Subcutaneous abdominal adipose tissue (tissue), 5 donors: Measurements from ENCODE around the gene APEX1.

ENCODE experiments used
- H3K27ac ChIP-seq: one replicate; pipeline ENCODE4 v1.7.0; 2013; ENCODE audit warnings: low read depth, mild to moderate bottlenecking, inconsistent platforms, low read length, moderate library complexity
- H3K27me3 ChIP-seq, 5 donors: one replicate each; pipeline ENCODE4 v1.7.0; 2013; ENCODE audit warnings: low read length in 5 of 5, inconsistent platforms in 1 of 5; ENCODE audit not compliant: control insufficient read depth in 5 of 5, insufficient read depth in 4 of 5
- H3K36me3 ChIP-seq, 5 donors: one replicate each; pipeline ENCODE4 v1.7.0; 2013; ENCODE audit warnings: low read length in 5 of 5; ENCODE audit not compliant: control insufficient read depth in 5 of 5, insufficient read depth in 5 of 5
- H3K4me1 ChIP-seq, 5 donors: one replicate each; pipeline ENCODE4 v1.7.0; 2013; ENCODE audit warnings: low read length in 5 of 5, mild to moderate bottlenecking in 3 of 5, moderate library complexity in 1 of 5; ENCODE audit not compliant: control insufficient read depth in 5 of 5, insufficient read depth in 5 of 5
- H3K4me3 ChIP-seq, 5 donors: one replicate each; pipeline ENCODE4 v1.7.0; 2013; ENCODE audit warnings: low read length in 5 of 5, low read depth in 1 of 5
- H3K9ac ChIP-seq, 5 donors: one replicate each; pipeline ENCODE4 v1.7.0; 2013; ENCODE audit warnings: low read length in 5 of 5, mild to moderate bottlenecking in 4 of 5, moderate library complexity in 3 of 5
- H3K9me3 ChIP-seq, 5 donors: one replicate each; pipeline ENCODE4 v1.7.0; 2013; ENCODE audit warnings: low read length in 5 of 5; ENCODE audit not compliant: control insufficient read depth in 5 of 5
- donor health status: healthy.
- donor health status: healthy.
- donor health status: healthy.
- donor health status: healthy.
- donor health status: healthy.

APEX1 gene

GRCh38 chr14:20419419-20419818, 35.6 kb upstream of the APEX1 start:
- H3K4me3 ChIP-seq, result peak overlapping the region in 1 of 5 donors; percentile 4
- no peak overlapping the region for H3K27ac ChIP-seq
- H3K27me3 ChIP-seq, result no peaks in the 10 kb centered on the region
- H3K9ac ChIP-seq, result no peak overlapping the region
- H3K9me3 ChIP-seq, result no peaks in the 10 kb centered on the region
- H3K36me3 ChIP-seq, result no peaks in the 10 kb centered on the region
- H3K4me1 ChIP-seq, result peaks cover 0 to 16% (median 12%) of the 10 kb centered on the region in 5 donors

- H3K4me3 ChIP-seq, result no peak overlapping the region
- peaks cover 0 to 13% (median 12%) of the 10 kb centered on the region in 5 donors for H3K4me1 ChIP-seq
- H3K9ac ChIP-seq, result no peak overlapping the region
- H3K9me3 ChIP-seq, result no peaks in the 10 kb centered on the region
- H3K36me3 ChIP-seq, result no peaks in the 10 kb centered on the region
- H3K27me3 ChIP-seq, result no peaks in the 10 kb centered on the region
- no peak overlapping the region for H3K27ac ChIP-seq
Measured at GRCh38 chr14:20421267-20421666, 33.8 kb upstream of the APEX1 start.

GRCh38 chr14:20422886-20423285, 32.1 kb upstream of the APEX1 start:
- H3K4me1 ChIP-seq, result peaks cover 2 to 17% (median 13%) of the 10 kb centered on the region in 5 donors

DNA sequence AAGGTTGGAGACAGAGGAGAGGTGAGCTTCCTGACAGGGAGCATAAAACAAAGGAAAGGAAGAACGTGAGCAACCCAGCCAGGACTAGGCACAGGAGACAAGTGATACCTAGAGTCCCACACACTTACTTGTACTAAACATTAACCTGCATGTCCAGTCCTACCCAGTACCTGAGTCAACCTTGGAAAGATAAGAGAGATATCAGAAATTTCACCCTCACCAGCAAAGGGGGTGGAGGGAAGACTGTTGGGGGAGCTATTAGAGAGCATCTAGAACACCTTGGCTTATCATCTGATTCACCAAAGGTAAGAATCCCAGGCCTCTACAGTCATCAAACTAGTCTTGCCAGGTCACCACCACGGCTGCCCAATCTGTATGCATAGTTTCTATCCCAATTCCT, 30.2 kb upstream of the APEX1 start:
- no peak overlapping the region for H3K4me3 ChIP-seq
- H3K4me1 ChIP-seq, result peaks cover 3 to 26% (median 12%) of the 10 kb centered on the region in 5 donors
- no peaks in the 10 kb centered on the region for H3K27me3 ChIP-seq
- no peaks in the 10 kb centered on the region for H3K9me3 ChIP-seq
- no peak overlapping the region for H3K9ac ChIP-seq
- H3K27ac ChIP-seq, result no peak overlapping the region
- H3K36me3 ChIP-seq, result no peaks in the 10 kb centered on the region

More at GRCh38 chr14:20422886-20423285, 32.1 kb upstream of the APEX1 start:
- H3K27me3 ChIP-seq, result no peaks in the 10 kb centered on the region
- no peak overlapping the region for H3K4me3 ChIP-seq
- no peaks in the 10 kb centered on the region for H3K9me3 ChIP-seq
- H3K9ac ChIP-seq, result no peak overlapping the region
- no peaks in the 10 kb centered on the region for H3K36me3 ChIP-seq
- H3K27ac ChIP-seq, result no peak overlapping the region

DNA sequence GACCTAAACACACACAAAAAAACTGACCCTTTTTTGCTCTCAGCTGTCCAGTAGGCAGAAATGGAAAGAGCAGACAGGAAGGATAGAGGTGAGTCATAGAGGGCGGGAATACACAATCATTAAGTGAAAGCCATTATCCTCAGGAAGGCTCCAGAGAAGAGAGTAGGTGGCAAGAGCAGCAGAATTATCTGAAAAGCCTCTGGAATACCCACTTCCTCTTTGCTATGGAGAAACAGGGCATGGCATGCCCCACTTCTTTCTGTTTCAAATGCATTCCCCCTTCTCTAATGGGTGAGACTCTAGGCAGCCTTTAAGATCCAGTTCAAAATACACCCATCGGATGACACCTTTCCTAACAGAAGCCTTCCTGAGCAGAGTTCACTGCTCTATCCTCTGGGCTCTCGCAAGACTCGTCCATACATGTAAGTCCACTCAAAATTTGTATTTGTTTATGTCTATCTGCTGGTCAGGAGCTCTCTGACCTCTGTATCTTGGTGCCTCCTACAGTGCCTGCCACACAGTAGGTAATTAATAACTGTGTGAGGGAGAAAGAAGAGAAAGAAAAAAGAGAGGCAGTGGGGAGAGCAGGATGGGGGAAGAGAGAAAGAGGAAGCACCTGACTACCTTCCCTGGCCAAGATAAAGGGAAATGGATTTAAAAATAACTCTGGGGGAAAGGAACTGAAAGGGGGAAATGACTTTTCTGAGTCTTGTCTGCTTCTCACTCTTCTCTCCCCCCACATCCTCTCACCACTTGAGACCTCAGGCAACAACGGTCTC, 27.6 kb upstream of the APEX1 start:
- no peak overlapping the region for H3K27ac ChIP-seq
- H3K27me3 ChIP-seq, result no peaks in the 10 kb centered on the region

GRCh38 chr14:20428010-20428365, 27.0 kb upstream of the APEX1 start:
- Histone ChIP-seq H3K27ac (no peak overlapping the region), H3K27me3 (no peaks in the 10 kb centered on the region), H3K9me3 (no peaks in the 10 kb centered on the region), H3K36me3 (no peaks in the 10 kb centered on the region), H3K9ac (no peak overlapping the region), H3K4me3 (peak overlapping the region in 1 of 5 donors; percentile 4), H3K4me1 (peaks cover 3 to 35% (median 21%) of the 10 kb centered on the region in 5 donors)

More for the DNA sequence above, 27.6 kb upstream of the APEX1 start:
- H3K4me1 ChIP-seq, result peaks cover 3 to 35% (median 21%) of the 10 kb centered on the region in 5 donors
- H3K4me3 ChIP-seq, result peak overlapping the region in 3 of 5 donors; percentile 4 to 22 (median 13)
- H3K36me3 ChIP-seq, result no peaks in the 10 kb centered on the region
- H3K9ac ChIP-seq, result peak overlapping the region in 1 of 5 donors; percentile 26
- no peaks in the 10 kb centered on the region for H3K9me3 ChIP-seq

- H3K27me3 ChIP-seq, result no peaks in the 10 kb centered on the region
- H3K36me3 ChIP-seq, result no peaks in the 10 kb centered on the region
- no peak overlapping the region for H3K27ac ChIP-seq
- no peak overlapping the region for H3K4me3 ChIP-seq
- no peaks in the 10 kb centered on the region for H3K9me3 ChIP-seq
- H3K4me1 ChIP-seq, result peaks cover 3 to 35% (median 21%) of the 10 kb centered on the region in 5 donors
- H3K9ac ChIP-seq, result peak overlapping the region in 1 of 5 donors; percentile 6
Measured at GRCh38 chr14:20428802-20429201, 26.2 kb upstream of the APEX1 start.

- no peaks in the 10 kb centered on the region for H3K36me3 ChIP-seq
- no peak overlapping the region for H3K9ac ChIP-seq
- H3K27me3 ChIP-seq, result no peaks in the 10 kb centered on the region
- H3K4me1 ChIP-seq, result peaks cover 5 to 45% (median 29%) of the 10 kb centered on the region in 5 donors
- H3K4me3 ChIP-seq, result no peak overlapping the region
- H3K27ac ChIP-seq, result no peak overlapping the region
- H3K9me3 ChIP-seq, result no peaks in the 10 kb centered on the region
Measured at GRCh38 chr14:20429801-20430669, 25.0 kb upstream of the APEX1 start.

- Histone ChIP-seq H3K27me3 (peaks cover 0 to 3% (median 0%) of the 10 kb centered on the region in 5 donors), H3K9ac (peak overlapping the region in 3 of 5 donors; percentile 53 to 66 (median 62)), H3K9me3 (no peaks in the 10 kb centered on the region), H3K27ac (no peak overlapping the region), H3K4me3 (peak overlapping the region; percentile 11 to 66 (median 61)), H3K4me1 (peaks cover 0 to 27% (median 24%) of the 10 kb centered on the region in 5 donors), H3K36me3 (no peaks in the 10 kb centered on the region)
Measured at GRCh38 chr14:20434701-20435581, 20.1 kb upstream of the APEX1 start.
